ENCODE data around the gene APLNR. TPM values are rescaled to one million over a fixed set of nuclear protein-coding genes. Genes with fewer than 3 reads are reported as not detected.

Gene APLNR
- total and polyA plus RNA-seq, 2 of the 8 experiments (the other 6 are each of a cell fraction or from before 2014, with no cell fraction given), result 0.80 TPM; not detected in 1

DNA sequence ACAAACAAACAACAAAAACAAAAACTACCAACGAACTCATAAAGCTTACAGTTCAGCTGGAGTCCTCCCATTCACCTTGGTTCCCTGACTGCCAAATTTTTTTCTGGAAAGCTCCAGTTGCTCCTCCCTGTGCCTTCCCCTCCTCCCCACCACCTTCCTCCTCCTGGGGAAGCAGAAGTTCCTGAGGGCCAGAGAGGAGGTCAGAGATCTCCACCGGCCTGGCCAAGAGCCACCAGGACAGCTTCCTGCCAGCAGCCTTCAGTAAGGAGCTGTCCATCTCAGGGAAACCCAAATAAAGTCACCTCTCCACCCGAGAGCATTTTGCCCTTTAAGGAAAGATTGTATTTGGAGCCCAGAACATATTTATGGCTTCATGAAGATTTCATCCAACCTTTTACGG is 20.0 kb downstream of the APLNR start:
- DNase-seq (ENCODE audit: low read depth in 1 of 2, low spot score in 2 of 2) (no peak), FAIRE-seq (no peak)
- no peak overlapping the region for H4K5ac ChIP-seq (ENCODE audit: insufficient read length, low read depth, low read length)
- no peak overlapping the region for H2AFZ ChIP-seq (ENCODE audit: low read length)
- ChIA-PET POLR2A (ENCODE audit: partially characterized antibody) (interaction anchor here (0.7 kb wide), 1 partner anchor 12 kb away, joined by 4 read pairs; no protein-coding TSS in a partner anchor), CTCF (ENCODE audit: partially characterized antibody) (interaction anchor here (0.7 to 1.9 kb wide), 5 partner anchors 13 to 92 kb away, joined by 3 to 4 read pairs (median 4); no protein-coding TSS in a partner anchor)
- no peak overlapping the region for H2BK12ac ChIP-seq (ENCODE audit: low read depth, low read length)
- H3K4me3 ChIP-seq (ENCODE audit: extremely low read depth in 1 of 4, insufficient read depth in 2 of 4, low read depth in 3 of 4, low read length in 4 of 4), result no peak overlapping the region
- H2BK5ac ChIP-seq (ENCODE audit: low read depth, low read length), result no peak overlapping the region
- H3K36me3 ChIP-seq (ENCODE audit: control insufficient read depth in 2 of 4, insufficient read depth in 4 of 4, low read length in 3 of 4), result no peaks in the 10 kb centered on the region
- H3K27me3 ChIP-seq (replicated peaks in 1 of 4; ENCODE audit: control insufficient read depth in 3 of 4, extremely low read depth in 1 of 4, insufficient read depth in 3 of 4, low read length in 3 of 4), result no peaks in the 10 kb centered on the region
- H3K14ac ChIP-seq (ENCODE audit: insufficient read length), result no peak overlapping the region
- no peaks in the 10 kb centered on the region for H3K9me3 ChIP-seq (ENCODE audit: insufficient read depth in 2 of 2, low read depth in 1 of 2, low read length in 1 of 2)
- H3K79me2 ChIP-seq (ENCODE audit: control insufficient read depth in 1 of 2, insufficient read depth in 2 of 2, low read length in 2 of 2), result no peaks in the 10 kb centered on the region
- no peak overlapping the region for H2BK120ac ChIP-seq (replicated peaks; ENCODE audit: low read depth, low read length)
- H4K20me1 ChIP-seq (replicated peaks in 1 of 2; ENCODE audit: control insufficient read depth in 1 of 2, insufficient read depth in 2 of 2, low read length in 2 of 2), result no peaks in the 10 kb centered on the region
- no peak overlapping the region for H3K18ac ChIP-seq (ENCODE audit: extremely low read depth, low read length)
- WGBS, 2 experiments (ENCODE audit: extremely low coverage in 1 of 2, insufficient coverage in 1 of 2, insufficient read length in 1 of 2, insufficient replicate concordance in 2 of 2, low coverage in 1 of 2, low lambda C conversion rate in 2 of 2, missing lambda C conversion rate in 1 of 2), result 87% methylated on average over 4 of the region's 4 CpGs; no CpG with 5 or more reads in 1 of the 2 experiments
- H3K4me2 ChIP-seq (ENCODE audit: insufficient read depth in 1 of 2, low read depth in 2 of 2, low read length in 2 of 2), result no peak overlapping the region
- H3K27ac ChIP-seq (ENCODE audit: low read depth, low read length), result no peak overlapping the region
- H2AK5ac ChIP-seq (ENCODE audit: low read depth, low read length), result no peak overlapping the region
- no peak overlapping the region for H3K4ac ChIP-seq (replicated peaks; ENCODE audit: insufficient read length, low read depth, low read length)
- no peak overlapping the region for H4K8ac ChIP-seq (ENCODE audit: extremely low read depth, insufficient read depth, low read length)
- H2BK15ac ChIP-seq (ENCODE audit: low read length), result no peak overlapping the region
- H2BK20ac ChIP-seq (ENCODE audit: low read length), result no peak overlapping the region
- H3K23ac ChIP-seq (ENCODE audit: insufficient read length), result no peak overlapping the region
- H3K56ac ChIP-seq (replicated peaks; ENCODE audit: insufficient read length, low read depth, low read length), result no peak overlapping the region
- no peaks in the 10 kb centered on the region for H3K79me1 ChIP-seq (ENCODE audit: low read depth, low read length)
- H3K23me2 ChIP-seq (ENCODE audit: low read depth, low read length), result peaks cover 8% of the 10 kb centered on the region; the same call in 1 of the 2 replicates
- H3K4me1 ChIP-seq (replicated peaks in 1 of 4; ENCODE audit: control insufficient read depth in 3 of 4, insufficient read depth in 4 of 4, low read length in 3 of 4), result peaks cover 4 to 13% (median 8%) of the 10 kb centered on the region in 4 experiments; a peak in 5 of 7 replicates
- no peak overlapping the region for H3K9ac ChIP-seq (replicated peaks in 1 of 4; ENCODE audit: extremely low read depth in 1 of 4, low read depth in 3 of 4, low read length in 3 of 4)
- no peak overlapping the region for H4K91ac ChIP-seq (replicated peaks; ENCODE audit: insufficient read length, low read length)
- TF ChIP-seq YY1 (IDR thresholded peaks at IDR 0.05; ENCODE audit: low read depth, low read length), result no peak
- no peak for TF ChIP-seq SAP30 (IDR thresholded peaks at IDR 0.05; ENCODE audit: insufficient read depth, insufficient replicate concordance, low read length)
- TF ChIP-seq KDM5A (IDR thresholded peaks at IDR 0.05; ENCODE audit: low read length), result no peak
- TF ChIP-seq SP1 (IDR thresholded peaks at IDR 0.05; ENCODE audit: low read depth, low read length), result no peak
- no peak for TF ChIP-seq FOSL1 (IDR thresholded peaks at IDR 0.05; ENCODE audit: insufficient read depth, low read depth, low read length)
- no peak for TF ChIP-seq GABPA (IDR thresholded peaks at IDR 0.05; ENCODE audit: borderline replicate concordance, insufficient read depth, low read length)
- no peak for TF ChIP-seq KDM4A (IDR thresholded peaks at IDR 0.05; ENCODE audit: low read depth, low read length, severe bottlenecking)
- TF ChIP-seq NRF1 (IDR thresholded peaks at IDR 0.05; ENCODE audit: low read depth, low read length), result no peak
- TF ChIP-seq, protein P1, sequence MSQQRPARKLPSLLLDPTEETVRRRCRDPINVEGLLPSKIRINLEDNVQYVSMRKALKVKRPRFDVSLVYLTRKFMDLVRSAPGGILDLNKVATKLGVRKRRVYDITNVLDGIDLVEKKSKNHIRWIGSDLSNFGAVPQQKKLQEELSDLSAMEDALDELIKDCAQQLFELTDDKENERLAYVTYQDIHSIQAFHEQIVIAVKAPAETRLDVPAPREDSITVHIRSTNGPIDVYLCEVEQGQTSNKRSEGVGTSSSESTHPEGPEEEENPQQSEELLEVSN (IDR thresholded peaks at IDR 0.05), result no peak
- TF ChIP-seq ASH2L (IDR thresholded peaks at IDR 0.05; ENCODE audit: low read length), result no peak
- no peak for TF ChIP-seq JUND (IDR thresholded peaks at IDR 0.05; ENCODE audit: low read length)
- no peak for TF ChIP-seq POLR2AphosphoS5 (IDR thresholded peaks at IDR 0.05; ENCODE audit: low read depth, low read length)
